Panc1 (cell line): Measurements from ENCODE around the gene NTNG2.

Experiments used
- POLR2AphosphoS5 ChIP-seq: IDR thresholded peaks from 2 replicates; pipeline ENCODE4 v1.6.1; 2012; ENCODE audit warnings: mild to moderate bottlenecking, low read depth, low read length, moderate library complexity
- SIN3A ChIP-seq: IDR thresholded peaks from 2 replicates; pipeline ENCODE4 v1.6.1; 2012; ENCODE audit warnings: low read depth, mild to moderate bottlenecking, low read length, moderate library complexity, borderline replicate concordance; ENCODE audit not compliant: insufficient read depth
- TF ChIP-seq, protein P1 (sequence below), 2 experiments: IDR thresholded peaks; 2 replicates each; pipeline ENCODE4 v1.6.1; 2011 to 2012; ENCODE audit warnings: low read depth in 2 of 2, control low read depth in 1 of 2, low read length in 1 of 2, mild to moderate bottlenecking in 1 of 2, moderate library complexity in 1 of 2; ENCODE audit not compliant: insufficient read depth in 1 of 2
- TF ChIP-seq, protein P2 (sequence below): fragments of 450-650 bp; IDR thresholded peaks from 2 replicates; pipeline ENCODE4 v1.5.1; 2017; ENCODE audit warnings: mild to moderate bottlenecking

DNA sequence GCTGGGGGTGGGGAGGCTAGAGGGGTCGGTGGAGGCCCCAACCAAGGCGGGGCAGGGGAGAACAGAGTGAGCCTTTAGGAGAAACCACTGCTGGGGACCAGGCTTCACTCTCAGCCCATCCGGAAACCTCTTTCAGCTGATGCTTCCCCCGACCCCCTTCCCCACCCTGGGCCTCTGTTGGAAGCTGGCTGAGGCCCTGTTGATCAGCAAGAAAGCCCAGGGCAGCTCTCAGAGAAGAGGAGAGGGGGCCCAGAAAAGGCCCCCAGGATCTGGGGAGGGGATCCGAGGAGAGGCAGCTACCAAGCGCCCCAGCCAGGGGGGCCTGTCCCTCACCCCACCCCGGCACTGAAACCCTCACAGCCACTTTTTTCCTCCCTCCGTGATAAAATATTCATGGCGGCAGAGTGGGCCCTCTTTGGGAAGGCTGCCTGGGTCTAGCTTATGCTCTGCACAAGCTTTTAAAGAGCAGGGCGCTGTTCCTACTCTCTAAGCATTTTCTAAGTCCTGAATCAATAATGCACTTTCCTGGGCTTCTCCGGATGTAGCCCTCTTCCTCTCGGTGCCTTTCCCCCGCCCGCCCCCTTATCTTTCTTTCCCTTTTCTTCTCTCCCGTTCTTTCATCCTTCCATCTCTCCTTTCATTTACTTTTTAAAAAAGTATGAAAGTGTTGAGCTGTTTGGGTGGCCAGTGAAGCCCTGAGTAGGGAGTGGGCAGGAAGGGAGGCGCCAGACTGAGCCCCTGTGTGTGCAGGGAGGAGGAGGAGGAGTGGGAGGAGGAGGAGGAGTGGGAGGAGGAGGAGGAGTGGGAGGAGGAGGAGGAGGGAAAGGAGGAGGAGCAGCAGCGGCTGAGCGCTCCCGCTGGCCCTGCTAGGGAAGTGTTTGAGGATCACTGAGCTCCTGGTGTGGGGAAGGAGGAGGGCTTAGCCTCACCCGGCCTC, 23.5 kb downstream of the NTNG2 start:
- TF ChIP-seq, protein P1, sequence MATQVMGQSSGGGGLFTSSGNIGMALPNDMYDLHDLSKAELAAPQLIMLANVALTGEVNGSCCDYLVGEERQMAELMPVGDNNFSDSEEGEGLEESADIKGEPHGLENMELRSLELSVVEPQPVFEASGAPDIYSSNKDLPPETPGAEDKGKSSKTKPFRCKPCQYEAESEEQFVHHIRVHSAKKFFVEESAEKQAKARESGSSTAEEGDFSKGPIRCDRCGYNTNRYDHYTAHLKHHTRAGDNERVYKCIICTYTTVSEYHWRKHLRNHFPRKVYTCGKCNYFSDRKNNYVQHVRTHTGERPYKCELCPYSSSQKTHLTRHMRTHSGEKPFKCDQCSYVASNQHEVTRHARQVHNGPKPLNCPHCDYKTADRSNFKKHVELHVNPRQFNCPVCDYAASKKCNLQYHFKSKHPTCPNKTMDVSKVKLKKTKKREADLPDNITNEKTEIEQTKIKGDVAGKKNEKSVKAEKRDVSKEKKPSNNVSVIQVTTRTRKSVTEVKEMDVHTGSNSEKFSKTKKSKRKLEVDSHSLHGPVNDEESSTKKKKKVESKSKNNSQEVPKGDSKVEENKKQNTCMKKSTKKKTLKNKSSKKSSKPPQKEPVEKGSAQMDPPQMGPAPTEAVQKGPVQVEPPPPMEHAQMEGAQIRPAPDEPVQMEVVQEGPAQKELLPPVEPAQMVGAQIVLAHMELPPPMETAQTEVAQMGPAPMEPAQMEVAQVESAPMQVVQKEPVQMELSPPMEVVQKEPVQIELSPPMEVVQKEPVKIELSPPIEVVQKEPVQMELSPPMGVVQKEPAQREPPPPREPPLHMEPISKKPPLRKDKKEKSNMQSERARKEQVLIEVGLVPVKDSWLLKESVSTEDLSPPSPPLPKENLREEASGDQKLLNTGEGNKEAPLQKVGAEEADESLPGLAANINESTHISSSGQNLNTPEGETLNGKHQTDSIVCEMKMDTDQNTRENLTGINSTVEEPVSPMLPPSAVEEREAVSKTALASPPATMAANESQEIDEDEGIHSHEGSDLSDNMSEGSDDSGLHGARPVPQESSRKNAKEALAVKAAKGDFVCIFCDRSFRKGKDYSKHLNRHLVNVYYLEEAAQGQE (IDR thresholded peaks at IDR 0.05; ENCODE audit: insufficient read depth in 1 of 2, low read depth in 2 of 2, low read length in 1 of 2) = no peak
- TF ChIP-seq, protein P2, sequence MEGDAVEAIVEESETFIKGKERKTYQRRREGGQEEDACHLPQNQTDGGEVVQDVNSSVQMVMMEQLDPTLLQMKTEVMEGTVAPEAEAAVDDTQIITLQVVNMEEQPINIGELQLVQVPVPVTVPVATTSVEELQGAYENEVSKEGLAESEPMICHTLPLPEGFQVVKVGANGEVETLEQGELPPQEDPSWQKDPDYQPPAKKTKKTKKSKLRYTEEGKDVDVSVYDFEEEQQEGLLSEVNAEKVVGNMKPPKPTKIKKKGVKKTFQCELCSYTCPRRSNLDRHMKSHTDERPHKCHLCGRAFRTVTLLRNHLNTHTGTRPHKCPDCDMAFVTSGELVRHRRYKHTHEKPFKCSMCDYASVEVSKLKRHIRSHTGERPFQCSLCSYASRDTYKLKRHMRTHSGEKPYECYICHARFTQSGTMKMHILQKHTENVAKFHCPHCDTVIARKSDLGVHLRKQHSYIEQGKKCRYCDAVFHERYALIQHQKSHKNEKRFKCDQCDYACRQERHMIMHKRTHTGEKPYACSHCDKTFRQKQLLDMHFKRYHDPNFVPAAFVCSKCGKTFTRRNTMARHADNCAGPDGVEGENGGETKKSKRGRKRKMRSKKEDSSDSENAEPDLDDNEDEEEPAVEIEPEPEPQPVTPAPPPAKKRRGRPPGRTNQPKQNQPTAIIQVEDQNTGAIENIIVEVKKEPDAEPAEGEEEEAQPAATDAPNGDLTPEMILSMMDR = no peak
- TF ChIP-seq SIN3A (no peak), POLR2AphosphoS5 (no peak)
